Suppressor macrophage (primary cell): ENCODE results near the gene ITGA11.

ENCODE experiments used
- DNase-seq, 4 experiments: peaks; one replicate each; pipeline ENCODE4 v3.0.0-alpha.2; 2020 to 2022

Gene ITGA11

DNA sequence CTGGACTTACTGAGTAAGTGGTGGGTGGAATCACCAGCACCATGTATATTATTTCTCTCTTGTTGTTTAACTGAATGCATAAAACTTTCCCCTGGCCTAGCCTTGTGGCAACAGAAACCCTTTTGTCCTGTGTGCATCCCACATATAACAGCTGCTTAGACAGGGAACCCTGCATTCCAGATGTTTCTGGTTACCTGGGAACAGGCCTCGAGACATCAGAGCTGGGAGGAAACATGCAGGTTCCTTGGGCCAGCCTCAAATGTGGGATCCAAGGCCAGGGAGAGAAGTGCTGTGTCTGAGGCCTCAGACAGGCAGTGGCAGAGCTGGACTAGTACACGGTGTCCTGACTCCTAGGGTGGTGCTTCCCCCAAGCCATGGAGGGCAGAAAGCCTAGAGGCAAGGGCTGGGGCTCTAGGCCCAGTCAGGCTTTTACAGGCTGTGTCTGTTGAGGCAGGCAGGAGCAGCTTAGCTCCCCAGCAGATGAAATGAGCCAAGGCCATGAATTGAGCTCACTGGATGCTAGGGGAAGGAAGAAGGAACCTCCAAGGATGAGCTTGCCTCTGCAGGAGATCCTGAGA lies 57.7 kb downstream of the ITGA11 start:
- no peak for DNase-seq

GRCh38 chr15:68373028-68373427 lies 58.9 kb downstream of the ITGA11 start:
- DNase-seq = no peak

- peak; percentile 43 to 68 (median 58) for DNase-seq
These were observed 59.6 kb downstream of the ITGA11 start for GRCh38 chr15:68372291-68372811.

DNA sequence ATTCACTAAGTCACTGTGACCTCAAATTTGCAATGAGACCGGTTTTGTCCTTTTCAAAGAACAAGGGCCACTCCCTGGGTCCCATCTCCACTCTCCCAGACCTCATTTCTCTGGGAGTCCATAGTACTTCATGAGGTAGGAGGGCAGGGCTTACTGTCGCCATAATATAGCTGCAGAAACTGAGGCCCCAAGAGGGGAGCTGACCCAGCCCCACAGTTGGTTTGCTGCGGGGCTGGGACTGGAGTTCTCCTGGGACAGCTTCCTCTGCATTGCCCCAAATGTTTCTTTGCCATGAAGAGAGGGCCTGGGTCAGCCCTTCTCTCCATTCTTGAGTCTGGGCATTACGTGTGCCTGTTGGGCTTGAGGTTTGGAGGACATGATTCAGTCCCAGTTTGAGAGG lies 60.1 kb downstream of the ITGA11 start:
- no peak for DNase-seq

DNA sequence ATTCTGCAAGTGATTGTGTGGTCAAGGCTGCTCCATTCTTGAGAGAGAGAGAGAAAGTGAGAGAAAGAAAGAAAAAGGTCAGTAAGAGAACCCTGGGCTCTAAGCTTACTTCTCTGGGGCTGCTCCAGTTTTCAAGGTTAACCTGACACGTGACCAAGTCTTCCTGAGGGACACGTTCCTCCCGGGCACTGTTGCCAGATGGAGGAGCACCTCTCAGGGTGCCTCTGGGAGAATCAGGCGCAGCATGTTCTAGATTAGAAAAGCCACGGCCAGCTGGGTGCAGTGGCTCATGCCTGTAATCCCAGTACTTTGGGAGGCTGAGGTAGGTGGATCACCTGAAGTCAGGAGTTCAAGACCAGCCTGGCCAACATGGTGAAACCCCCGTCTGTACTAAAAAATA lies 60.8 kb downstream of the ITGA11 start:
- DNase-seq = no peak

DNA sequence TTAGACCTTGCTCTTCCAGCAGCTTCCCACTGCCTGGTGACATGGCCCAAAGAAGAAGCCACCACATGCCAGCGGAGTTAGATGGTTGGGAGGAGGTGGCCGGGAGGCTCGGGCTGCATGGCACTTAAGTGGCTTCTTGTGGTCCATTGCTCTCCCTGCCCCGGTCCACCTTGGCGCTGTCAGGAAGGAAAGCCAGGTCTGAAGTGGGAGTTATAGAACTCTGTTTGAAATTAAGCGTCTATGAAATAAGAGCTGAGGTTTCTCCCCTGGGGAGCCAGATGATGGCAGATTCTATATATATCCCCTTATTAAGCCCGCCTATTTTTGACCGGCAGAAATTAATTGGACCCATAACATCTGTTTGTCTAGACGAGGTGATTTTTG lies 61.2 kb downstream of the ITGA11 start:
- DNase-seq = no peak

DNA sequence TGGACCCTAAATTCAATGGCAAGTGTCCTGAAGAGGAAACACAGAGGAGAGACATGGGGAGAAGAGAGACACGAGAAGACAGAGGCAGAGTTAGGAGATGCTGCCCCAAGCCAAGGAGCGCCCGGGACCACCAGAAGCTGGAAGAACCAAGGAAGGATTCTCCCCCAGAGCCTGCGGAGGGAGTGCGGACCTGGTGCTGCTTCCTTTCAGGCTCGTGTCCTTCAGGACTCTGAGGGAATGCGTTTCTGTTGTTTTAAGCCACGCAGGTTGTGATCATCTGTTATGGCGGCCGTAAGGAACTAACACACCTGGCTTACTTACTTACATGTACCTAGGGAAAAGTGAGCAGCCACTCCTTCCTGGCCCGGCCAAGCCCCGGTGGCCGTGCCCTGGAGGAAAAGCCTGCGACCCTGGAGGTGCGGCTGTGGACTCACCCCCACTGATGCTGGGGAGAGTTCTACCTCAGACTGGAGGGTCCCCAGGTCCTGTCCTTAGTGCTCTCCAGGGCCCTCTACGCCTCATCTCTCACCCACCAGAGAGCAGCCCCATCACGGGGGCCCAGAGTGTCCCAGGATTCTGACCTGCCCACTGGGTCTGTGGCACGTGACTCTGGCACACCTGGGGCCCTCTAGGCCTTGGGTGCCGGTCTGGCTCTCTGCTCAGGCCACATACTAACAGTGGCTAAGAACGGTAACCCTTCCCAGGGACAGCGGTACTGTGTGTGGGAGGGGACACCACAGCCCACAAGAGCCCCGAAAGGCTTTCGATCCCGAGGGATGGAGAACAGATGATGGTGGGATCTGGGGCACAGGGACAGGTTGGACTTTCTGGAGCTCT lies 61.8 kb downstream of the ITGA11 start:
- DNase-seq = no peak

DNA sequence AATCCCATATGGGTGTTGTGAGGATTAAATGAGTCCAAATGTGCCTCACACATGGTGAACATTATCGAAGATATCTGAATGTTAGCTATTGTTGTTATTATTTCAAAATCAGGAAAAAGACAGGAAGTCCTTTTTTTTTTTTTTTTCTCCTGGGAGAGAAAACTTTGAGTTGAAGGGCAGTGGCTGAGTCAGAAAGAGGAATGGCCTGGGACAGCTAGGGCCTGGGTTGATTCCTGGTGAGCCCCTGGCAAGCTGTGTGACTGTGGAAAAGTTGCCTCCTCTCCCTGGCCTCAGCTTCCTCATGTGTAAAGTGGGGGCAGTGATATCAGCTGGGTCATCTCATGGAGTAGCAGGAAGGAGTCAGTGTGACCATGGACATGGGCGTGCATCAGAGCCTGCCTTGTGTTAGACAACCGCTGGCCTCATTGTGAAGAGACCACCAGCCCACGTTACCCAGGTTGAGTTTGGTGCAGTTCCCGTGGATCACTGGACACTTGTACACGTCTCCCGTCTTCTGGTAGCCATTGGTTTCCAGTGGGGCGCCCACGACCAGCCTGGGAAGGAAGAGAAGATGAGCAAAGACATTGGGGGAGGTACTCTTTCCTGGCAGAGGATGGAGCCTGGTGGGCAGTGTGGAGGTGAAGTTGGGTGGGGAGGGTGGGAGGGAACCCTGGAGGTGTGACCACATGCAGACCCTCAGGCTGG lies 63.1 kb downstream of the ITGA11 start:
- DNase-seq = peak; percentile 23 to 60 (median 56)

DNA sequence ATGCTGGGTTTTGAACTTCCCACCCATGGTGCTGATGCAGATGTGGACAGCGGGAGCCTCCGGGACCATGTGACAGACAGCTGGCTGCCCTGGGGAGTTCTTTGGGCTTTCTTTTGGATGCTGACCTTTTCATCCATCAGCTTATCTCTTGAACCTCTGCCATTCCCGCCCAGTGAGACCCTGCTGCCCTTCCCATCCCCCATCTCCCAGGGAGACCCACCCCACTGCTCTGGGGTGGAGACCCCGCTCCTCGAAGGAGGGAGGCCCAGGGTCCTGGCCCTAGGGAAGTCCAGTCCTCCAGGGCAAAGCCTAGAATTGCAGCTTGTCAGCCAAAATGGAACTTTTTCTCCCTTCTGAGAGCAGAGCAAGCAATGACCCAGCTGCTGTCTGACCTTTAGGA lies 64.0 kb downstream of the ITGA11 start:
- DNase-seq = no peak

GRCh38 chr15:68367226-68367625 lies 64.7 kb downstream of the ITGA11 start:
- no peak for DNase-seq

DNA sequence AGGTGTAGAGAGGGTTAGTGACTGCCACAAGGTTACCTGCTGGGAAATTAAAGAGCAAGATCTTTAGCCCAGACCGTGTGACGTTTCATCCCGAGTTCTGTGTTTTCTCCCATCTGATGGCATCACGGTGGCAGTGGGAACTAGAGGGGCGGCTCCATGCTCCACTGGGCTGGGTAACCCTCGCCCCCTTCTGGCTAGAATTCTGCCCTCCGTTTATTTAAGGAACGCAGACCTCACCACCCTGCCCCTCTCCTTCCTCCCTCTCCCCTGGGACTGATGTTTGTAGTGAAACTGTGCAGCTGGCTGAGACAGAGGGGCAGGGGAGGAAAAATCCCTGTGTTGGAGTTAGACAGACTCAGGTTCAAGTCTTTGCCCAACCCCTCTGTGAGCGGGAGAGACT lies 65.6 kb downstream of the ITGA11 start:
- peak in 3 of 4 experiments; percentile 41 to 52 (median 46) for DNase-seq

GRCh38 chr15:68365770-68366169 lies 66.2 kb downstream of the ITGA11 start:
- no peak for DNase-seq

DNA sequence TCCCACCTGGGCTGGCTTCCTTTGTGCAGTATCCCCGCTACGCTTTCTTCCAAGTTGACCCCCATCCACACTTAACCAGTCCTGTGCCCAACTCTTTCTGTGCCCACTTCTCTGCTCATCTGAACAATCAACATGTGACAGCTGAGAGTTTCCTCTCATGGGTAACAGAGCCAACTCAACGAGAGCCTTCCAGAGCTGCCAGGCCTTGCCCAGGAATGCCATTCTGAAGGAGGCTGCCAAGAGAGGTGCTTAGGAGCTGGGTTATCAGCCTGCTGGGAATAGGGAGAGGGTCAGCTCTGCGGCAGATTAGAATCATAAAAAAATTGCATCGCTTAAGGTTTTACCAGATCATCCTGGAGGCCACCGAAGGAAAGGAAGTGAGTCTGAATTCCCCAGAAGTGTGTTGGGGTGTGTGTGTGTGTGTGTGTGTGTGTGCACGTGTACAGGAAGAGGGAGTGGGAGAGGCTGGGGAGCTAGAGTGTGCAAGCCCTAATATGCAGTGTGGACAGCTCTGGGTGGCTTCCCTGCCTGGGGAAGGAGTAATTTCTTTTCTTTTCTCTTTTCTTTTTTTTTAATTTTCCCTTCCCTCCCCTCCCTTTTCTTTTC lies 66.7 kb downstream of the ITGA11 start:
- DNase-seq = peak; percentile 62 to 74 (median 69)

DNA sequence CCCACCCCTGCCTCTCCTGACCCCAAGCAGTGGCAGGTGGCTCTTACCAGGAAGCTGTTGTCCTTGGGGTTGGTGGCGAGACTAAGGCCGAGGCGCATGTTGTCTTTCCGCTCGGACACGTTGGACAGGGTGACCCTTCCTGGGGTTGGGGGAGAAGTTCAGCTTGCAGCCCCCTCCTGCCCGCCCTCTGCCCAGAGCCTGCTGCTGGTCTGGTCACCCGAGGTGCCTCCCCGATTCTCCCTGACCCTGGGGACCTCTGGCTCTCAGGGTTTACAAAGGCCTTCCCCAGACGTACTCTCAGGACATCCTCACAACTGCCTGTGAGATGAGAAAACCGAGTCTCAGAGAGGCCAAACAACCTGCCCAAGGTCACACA lies 67.3 kb downstream of the ITGA11 start:
- no peak for DNase-seq

DNA sequence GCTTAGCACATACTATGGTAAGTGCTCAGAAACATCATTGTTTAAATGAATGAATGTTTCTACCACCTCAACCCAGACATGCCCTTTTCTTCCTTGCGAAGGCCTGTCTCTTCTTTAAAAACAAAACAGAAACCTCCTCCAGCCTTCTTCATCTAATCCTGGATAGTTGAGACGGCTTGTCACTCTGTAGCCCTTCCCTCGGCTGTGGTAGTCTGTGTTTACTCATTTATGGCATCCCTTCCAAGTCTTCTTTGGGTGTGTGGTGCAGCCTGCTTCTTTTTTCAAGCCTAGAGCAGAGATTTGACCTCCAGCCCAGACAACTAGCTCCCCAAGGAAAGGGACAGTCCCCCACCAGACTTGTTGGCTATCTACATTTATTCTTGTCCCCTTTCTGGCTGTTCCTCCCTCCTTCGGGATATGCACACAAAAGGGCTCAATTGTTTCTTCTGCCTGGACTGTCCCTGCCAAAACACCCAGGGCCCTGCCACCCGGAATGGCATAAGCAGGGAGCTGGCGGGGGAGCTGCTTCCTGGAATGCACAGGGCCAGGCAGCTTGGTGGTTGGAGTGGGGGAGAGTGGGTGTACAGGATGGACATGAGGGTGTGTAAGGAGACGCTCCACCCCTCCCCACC lies 67.8 kb downstream of the ITGA11 start:
- no peak for DNase-seq

DNA sequence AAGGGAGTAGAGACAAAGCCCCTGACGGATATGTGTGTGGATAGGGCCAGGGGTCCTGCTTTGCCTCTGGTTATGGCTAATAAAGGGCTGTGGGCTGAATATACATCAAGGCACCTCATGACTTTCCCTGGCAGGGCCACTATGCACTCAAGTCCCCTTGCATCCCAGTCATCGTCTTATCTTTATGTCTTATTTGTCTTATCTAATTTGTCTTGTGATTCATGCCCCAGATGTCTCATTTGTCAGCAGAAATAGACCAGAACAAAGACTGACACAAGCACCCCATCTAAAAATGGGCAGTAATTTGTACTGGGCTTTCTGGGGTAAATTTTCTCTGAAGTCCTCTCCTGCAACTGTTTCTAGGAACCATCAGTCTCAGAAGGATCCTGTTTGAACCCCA lies 68.6 kb downstream of the ITGA11 start:
- DNase-seq = no peak

DNA sequence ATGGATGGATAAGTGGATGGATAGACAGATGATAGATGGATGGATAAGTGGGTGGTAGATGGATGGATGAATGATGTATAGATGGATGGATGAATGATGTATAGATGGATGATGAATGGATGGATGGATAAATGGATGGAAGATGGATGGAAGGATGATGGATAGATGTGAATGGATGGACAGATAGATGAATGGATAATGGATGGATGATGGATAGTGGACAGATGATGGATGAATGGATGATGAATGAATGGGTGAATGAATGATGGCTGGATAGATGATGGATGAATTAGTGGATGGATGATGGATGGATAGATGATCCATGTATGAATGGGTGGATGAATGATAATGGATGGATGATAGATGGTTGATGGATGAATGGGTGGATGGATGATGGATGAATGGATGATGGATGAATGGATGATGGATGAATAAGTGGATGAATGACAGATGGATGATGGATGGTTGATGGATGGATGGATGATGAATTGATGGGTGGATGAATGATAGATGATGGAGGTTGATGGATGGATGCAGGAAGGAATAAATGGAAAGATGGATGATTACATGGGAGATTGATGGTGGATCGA lies 69.3 kb downstream of the ITGA11 start:
- no peak for DNase-seq

DNA sequence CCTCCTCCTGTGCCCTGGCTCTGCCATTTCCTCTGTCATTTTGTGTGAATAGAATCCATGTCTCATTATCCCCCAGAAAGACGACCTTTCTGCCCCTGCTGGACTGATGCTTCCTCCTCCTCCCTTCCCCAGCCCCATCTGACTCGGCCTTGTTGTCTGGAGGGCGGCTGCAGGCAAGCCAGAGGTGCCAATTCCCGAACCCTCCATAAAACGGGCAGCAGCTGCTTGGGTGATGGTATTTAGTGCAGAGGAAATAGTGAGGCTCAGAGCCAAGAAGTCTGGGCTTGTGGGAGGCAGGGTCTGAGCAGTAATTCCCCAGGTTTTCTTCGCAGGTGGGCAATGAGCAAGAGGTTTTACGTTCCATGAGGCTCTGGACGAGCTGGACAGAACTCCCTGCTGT lies 71.2 kb downstream of the ITGA11 start:
- no peak for DNase-seq

- no peak for DNase-seq
These were observed 75.2 kb downstream of the ITGA11 start for GRCh38 chr15:68356778-68357177.

- DNase-seq = peak in 3 of 4 experiments; percentile 24 to 65 (median 41)
These were observed 77.0 kb downstream of the ITGA11 start for GRCh38 chr15:68354923-68355322.

DNA sequence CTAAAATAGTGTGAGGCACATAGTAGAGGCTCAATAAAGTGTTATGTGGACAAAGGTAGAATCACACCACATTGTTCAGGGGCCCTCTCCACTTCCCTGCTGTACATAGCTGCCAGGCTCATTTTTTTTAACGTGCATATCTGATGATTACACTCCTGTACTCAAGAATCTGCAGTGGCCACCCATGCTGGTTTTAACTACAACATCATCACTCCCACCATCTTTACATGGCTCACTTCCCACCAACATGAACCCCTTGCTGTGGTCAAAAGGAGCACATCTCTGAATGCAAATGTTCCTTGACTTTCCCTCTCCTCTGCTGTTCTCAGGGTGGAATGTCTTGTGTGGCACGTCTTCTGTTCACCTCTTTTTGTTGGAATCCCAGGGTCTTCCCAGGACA lies 77.7 kb downstream of the ITGA11 start:
- no peak for DNase-seq
